AG04449 (cell line): Measurements from ENCODE around the gene SMAD1.

Source experiments
- CTCF ChIA-PET: fragments of 350-600 bp; formaldehyde crosslinking; extraction: SDS; loops from one replicate; lab custom pipeline; 2021; ENCODE audit warnings: antibody characterized with exemption; lab: Yijun Ruan, JAX
- POLR2A ChIA-PET: fragments of 400-600, 350-600 bp; formaldehyde crosslinking; extraction: SDS; loops from one replicate; lab custom pipeline; 2020; ENCODE audit warnings: antibody characterized with exemption, inconsistent platforms; lab: Yijun Ruan, JAX
- DNase-seq: peaks from one replicate; pipeline ENCODE4 v3.0.0-alpha.2; 2010; ENCODE audit warnings: low read depth, low spot score
- H3K4me3 ChIP-seq: 2 replicates; pipeline ENCODE4 v1.5.1; 2011; ENCODE audit warnings: low read depth, mild to moderate bottlenecking, control low read depth, low read length
- TF ChIP-seq, protein P1 (sequence below): IDR thresholded peaks from one replicate; pipeline ENCODE4 v1.5.1; 2011; ENCODE audit warnings: mild to moderate bottlenecking, moderate library complexity, low read length, control low read depth, inconsistent platforms; ENCODE audit not compliant: insufficient read depth; ENCODE audit errors: missing control alignments

SMAD1 gene

DNA sequence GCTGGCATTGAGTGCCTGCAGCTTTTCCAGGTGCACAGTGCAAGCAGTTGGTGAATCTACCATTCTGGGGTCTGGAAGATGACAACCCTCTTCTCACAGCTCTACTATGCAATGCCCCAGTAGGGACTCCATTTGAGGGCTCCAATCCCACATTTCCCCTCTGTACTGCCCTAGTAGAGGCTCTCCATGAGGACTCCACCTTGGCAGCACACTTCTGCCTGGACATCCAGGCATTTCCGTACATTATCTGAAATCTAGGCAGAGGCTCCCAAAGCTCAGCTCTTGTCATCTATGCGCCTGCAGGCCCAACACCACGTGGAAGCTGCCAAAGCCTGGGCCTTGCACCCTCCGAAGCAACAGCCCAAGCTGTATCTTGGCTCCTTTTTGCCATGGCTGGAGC, 8.4 kb upstream of the SMAD1 start:
- H3K4me3 ChIP-seq: no peak overlapping the region
- DNase-seq: no peak
- ChIA-PET POLR2A (no interaction called here), CTCF (no interaction called here)
- TF ChIP-seq, protein P1, sequence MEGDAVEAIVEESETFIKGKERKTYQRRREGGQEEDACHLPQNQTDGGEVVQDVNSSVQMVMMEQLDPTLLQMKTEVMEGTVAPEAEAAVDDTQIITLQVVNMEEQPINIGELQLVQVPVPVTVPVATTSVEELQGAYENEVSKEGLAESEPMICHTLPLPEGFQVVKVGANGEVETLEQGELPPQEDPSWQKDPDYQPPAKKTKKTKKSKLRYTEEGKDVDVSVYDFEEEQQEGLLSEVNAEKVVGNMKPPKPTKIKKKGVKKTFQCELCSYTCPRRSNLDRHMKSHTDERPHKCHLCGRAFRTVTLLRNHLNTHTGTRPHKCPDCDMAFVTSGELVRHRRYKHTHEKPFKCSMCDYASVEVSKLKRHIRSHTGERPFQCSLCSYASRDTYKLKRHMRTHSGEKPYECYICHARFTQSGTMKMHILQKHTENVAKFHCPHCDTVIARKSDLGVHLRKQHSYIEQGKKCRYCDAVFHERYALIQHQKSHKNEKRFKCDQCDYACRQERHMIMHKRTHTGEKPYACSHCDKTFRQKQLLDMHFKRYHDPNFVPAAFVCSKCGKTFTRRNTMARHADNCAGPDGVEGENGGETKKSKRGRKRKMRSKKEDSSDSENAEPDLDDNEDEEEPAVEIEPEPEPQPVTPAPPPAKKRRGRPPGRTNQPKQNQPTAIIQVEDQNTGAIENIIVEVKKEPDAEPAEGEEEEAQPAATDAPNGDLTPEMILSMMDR: no peak

DNA sequence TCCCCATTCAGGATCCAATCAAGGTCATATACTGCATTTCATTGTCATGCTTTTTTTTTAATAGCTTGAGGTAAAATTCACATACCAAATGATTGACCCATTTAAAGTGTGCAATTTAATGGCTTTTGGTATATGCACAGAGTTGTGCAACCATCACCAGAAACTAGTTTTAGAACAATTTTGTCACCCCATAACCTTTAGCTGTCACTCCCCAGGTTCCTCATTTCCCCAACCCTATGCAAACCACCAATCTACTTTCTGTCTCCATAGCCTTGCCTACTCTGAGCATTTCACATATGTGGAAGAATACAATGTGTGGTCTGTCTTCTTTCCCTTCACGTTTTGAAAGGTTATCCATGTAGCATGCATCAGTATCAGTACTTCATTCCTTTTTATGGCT, 1.4 kb upstream of the SMAD1 start:
- no peak overlapping the region for H3K4me3 ChIP-seq
- DNase-seq: no peak
- CTCF ChIA-PET: no interaction called here
- POLR2A ChIA-PET: no interaction called here
- TF ChIP-seq, protein P1: no peak

DNA sequence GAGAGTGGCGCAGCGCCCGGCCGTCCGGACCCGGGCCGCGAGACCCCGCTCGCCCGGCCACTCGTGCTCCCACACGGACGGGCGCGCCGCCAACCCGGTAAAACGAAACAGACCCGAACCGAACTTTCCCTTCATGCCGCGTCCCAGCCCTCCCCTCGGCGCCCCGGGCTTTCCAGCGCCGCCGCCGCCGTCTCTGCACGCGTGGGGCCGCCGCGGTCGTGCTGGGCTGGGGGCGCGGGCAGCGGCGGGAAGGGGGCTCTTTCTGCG, 222 bp downstream of the SMAD1 start:
- peak overlapping the region; percentile 68 for H3K4me3 ChIP-seq
- POLR2A ChIA-PET: interaction anchor here (0.8 kb wide), 1 partner anchor 11 kb away, joined by 3 read pairs; no protein-coding TSS in a partner anchor
- TF ChIP-seq, protein P1: no peak
- CTCF ChIA-PET: no interaction called here
- no peak for DNase-seq

DNA sequence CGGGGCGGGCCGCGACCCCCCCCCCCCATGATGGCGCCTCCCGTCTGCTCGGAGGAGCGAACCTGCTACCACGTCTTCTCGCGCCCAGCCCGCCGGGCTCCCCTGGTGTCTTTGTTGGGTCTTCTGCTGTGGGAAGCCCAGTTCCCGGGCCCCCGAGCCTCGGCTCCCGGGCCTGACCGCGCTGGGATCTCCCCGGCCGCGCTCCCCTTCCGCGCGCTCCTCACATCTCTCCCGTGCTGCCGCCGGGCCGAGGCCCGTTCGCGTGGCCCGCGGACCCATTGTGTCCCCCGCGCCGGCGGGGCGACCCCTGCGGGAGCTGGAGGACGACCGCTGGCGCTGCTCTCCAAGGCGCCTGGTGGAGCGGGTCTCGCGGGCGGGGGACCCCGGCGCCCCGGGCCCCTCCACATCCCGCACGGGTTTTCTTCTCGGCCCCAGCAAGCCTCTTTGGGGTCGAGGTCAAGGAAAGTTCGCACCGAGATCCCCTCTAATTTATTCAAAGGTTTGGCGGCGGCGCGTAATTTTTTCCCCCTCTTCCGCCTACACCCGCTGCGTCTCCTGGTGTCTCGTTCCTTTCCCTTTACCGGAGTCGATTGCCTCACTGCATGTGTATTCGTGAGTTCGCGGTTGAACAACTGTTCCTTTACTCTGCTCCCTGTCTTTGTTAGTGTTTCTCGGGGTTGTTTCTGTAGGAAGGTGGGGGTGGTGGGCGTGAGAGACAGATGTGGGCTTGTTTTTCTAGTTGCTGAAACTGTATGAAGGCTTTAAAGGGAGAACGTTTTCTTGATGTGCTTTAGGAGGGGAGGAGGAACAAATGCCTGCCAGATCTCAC, 770 bp downstream of the SMAD1 start:
- DNase-seq: no peak
- CTCF ChIA-PET: interaction anchor here (1.2 to 3.0 kb wide), 2 partner anchors 135 to 250 kb away, joined by 3 to 19 read pairs; no protein-coding TSS in a partner anchor
- H3K4me3 ChIP-seq: peak overlapping the region; percentile 68
- TF ChIP-seq, protein P1: no peak
- POLR2A ChIA-PET: no interaction called here

DNA sequence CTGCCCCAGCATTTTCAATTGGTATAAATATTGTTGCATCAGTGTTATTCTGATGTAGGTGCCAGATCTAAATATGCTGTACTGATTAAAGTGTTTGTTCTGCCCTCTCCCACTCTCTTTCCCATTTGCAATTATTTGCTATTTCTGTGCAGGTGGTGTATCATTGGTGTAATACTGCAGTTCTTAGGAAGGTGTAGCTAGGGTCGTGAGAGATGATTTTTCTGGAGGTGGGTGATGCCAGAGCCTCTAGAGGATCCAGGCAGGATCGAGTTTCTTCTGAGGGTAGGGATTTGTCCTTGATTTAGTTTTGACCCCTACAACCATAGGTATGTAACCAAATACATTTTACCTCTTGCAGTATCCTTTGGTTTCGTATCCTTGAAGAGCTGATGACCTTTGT, 1.9 kb downstream of the SMAD1 start:
- CTCF ChIA-PET: interaction anchor here (1.2 to 3.0 kb wide), 3 partner anchors 74 to 251 kb away, joined by 3 to 19 read pairs (median 7); no protein-coding TSS in a partner anchor
- peak overlapping the region; percentile 68 for H3K4me3 ChIP-seq
- DNase-seq: no peak
- TF ChIP-seq, protein P1: no peak
- POLR2A ChIA-PET: interaction anchor here (0.7 kb wide), 1 partner anchor 50 kb away, joined by 3 read pairs; no protein-coding TSS in a partner anchor

DNA sequence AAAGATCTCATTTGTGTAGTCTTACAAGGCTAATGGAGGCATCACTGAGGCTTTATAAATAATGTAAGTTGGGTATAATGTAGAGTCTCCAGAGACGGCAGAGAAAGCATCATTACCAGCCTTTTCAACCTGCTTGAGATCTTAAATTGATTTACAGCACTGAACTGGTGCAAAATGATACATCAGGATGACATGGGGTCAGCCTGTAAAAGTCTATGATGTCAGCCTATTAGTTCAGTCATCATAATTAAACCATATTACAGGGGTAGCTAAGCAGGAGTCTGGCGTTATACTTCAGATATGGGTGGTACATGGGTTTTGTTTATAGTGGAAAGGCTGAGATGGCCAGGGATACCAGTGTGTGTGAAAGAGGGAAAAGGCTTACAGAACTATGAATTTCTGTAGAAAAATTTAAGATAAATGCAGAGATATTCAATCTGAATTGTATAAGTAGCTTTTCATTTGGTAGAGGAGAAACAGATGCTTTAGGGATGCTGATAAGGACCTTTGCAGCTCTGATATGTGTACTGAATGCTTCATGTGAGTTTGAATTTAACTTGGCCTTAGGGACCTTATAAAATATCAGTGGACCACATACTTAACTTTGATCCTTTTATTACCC, 2.7 kb downstream of the SMAD1 start:
- no peak overlapping the region; the same call in 1 of the 2 replicates for H3K4me3 ChIP-seq
- TF ChIP-seq, protein P1: no peak
- no peak for DNase-seq
- CTCF ChIA-PET: interaction anchor here (0.7 to 3.0 kb wide), 5 partner anchors 13 to 252 kb away, joined by 3 to 19 read pairs (median 5); no protein-coding TSS in a partner anchor
- POLR2A ChIA-PET: interaction anchor here (0.7 kb wide), 1 partner anchor 49 kb away, joined by 3 read pairs; no protein-coding TSS in a partner anchor
